ENCODE results near the gene AGBL4. TPM values are rescaled to one million over a fixed set of nuclear protein-coding genes. Genes with fewer than 3 reads are reported as not detected.

Gene AGBL4
- total and polyA plus RNA-seq, 2 of the 13 experiments (the other 11 are each of a cell fraction or from before 2014, with no cell fraction given): not detected

DNA sequence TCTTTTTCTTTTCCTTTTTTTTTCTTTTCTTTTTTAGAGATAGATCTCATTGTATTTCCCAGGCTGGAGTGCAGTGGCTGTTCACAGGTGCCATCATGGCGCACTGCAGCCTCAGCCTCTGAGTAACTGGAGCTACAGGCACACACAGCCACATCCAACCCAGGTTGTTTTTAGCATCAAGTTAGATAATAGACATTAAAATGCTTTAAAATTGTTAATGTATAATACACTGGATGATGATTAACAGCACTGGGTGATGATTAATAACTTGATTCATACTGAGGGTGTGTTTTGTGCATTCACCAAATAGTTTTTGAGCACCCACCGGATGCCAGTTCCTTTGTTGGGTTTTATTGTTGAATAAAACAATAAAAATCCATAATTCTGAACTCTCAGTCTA, 1322.3 kb downstream of the AGBL4 start:
- intact Hi-C loops (cut with micrococcal nuclease; ENCODE audit: unreplicated experiment): no loop called here
- WGBS (ENCODE audit: low lambda C conversion rate): 45% methylated on average over 2 of the region's 2 CpGs

More for the DNA sequence above, 1322.3 kb downstream of the AGBL4 start:
- ATAC-seq (no peak), DNase-seq (ENCODE audit: low spot score) (no peak), FAIRE-seq (no peak)
- Histone ChIP-seq H3K4me1 (ENCODE audit: insufficient read depth, low read length) (no peaks in the 10 kb centered on the region), H3K4me3 (replicated peaks in 1 of 3; ENCODE audit: insufficient read depth in 1 of 3, low read depth in 2 of 3, low read length in 3 of 3) (no peak overlapping the region), H3K9me3 (ENCODE audit: low read length) (no peaks in the 10 kb centered on the region), H3K4me2 (ENCODE audit: low read depth, low read length) (no peak overlapping the region), H3K27me3 (ENCODE audit: control insufficient read depth in 1 of 2, insufficient read depth in 2 of 2, low read length in 2 of 2) (no peaks in the 10 kb centered on the region), H2AFZ (ENCODE audit: low read length) (no peak overlapping the region), H4K20me1 (ENCODE audit: insufficient read depth, low read length) (no peaks in the 10 kb centered on the region), H3K79me2 (ENCODE audit: insufficient read depth, low read length) (no peaks in the 10 kb centered on the region), H3K36me3 (replicated peaks in 1 of 2; ENCODE audit: control insufficient read depth in 1 of 2, insufficient read depth in 2 of 2, low read length in 2 of 2) (no peaks in the 10 kb centered on the region), H3K9ac (ENCODE audit: insufficient read depth, low read depth, low read length) (no peak overlapping the region), H3K27ac (ENCODE audit: extremely low read length, insufficient read depth, low read length) (no peak overlapping the region)
- ChIA-PET POLR2A (no interaction called here), CTCF (ENCODE audit: low intra/inter-chr PET ratio, low total read pairs) (no interaction called here)
- no TSS peak for BruUV-seq (replicated peaks)
- in situ Hi-C loops (cut with HindIII; ENCODE audit: extremely low pct_ligation_motif_present, low pct_unique_long_range_greater_than_20kb): no loop called here
- TF ChIP-seq PHF5A (CRISPR knock-in tag; IDR thresholded peaks at IDR 0.05; ENCODE audit: low read depth, unreplicated experiment): no peak
- TF ChIP-seq NFYC (CRISPR knock-in tag; IDR thresholded peaks at IDR 0.05): no peak
- TF ChIP-seq ZNF335 (CRISPR knock-in tag; IDR thresholded peaks at IDR 0.05): no peak
- no peak for TF ChIP-seq MAZ (IDR thresholded peaks at IDR 0.05; ENCODE audit: borderline replicate concordance, low read depth, low read length)
- TF ChIP-seq MAZ (CRISPR knock-in tag; IDR thresholded peaks at IDR 0.05; ENCODE audit: low read depth): no peak
- no peak for TF ChIP-seq KDM5B (CRISPR knock-in tag; IDR thresholded peaks at IDR 0.05; ENCODE audit: borderline replicate concordance)
- no peak for TF ChIP-seq ZNF629 (CRISPR knock-in tag; conservative IDR thresholded peaks at IDR 0.05)
- TF ChIP-seq, protein P1, sequence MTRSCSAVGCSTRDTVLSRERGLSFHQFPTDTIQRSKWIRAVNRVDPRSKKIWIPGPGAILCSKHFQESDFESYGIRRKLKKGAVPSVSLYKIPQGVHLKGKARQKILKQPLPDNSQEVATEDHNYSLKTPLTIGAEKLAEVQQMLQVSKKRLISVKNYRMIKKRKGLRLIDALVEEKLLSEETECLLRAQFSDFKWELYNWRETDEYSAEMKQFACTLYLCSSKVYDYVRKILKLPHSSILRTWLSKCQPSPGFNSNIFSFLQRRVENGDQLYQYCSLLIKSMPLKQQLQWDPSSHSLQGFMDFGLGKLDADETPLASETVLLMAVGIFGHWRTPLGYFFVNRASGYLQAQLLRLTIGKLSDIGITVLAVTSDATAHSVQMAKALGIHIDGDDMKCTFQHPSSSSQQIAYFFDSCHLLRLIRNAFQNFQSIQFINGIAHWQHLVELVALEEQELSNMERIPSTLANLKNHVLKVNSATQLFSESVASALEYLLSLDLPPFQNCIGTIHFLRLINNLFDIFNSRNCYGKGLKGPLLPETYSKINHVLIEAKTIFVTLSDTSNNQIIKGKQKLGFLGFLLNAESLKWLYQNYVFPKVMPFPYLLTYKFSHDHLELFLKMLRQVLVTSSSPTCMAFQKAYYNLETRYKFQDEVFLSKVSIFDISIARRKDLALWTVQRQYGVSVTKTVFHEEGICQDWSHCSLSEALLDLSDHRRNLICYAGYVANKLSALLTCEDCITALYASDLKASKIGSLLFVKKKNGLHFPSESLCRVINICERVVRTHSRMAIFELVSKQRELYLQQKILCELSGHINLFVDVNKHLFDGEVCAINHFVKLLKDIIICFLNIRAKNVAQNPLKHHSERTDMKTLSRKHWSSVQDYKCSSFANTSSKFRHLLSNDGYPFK (CRISPR knock-in tag; IDR thresholded peaks at IDR 0.05; ENCODE audit: borderline replicate concordance): no peak
- no peak for TF ChIP-seq SSRP1 (CRISPR knock-in tag; IDR thresholded peaks at IDR 0.05)
- TF ChIP-seq GATAD1 (CRISPR knock-in tag; IDR thresholded peaks at IDR 0.05): no peak
- TF ChIP-seq ZC3H4 (CRISPR knock-in tag; IDR thresholded peaks at IDR 0.05; ENCODE audit: borderline replicate concordance): no peak
- TF ChIP-seq ZFP37 (CRISPR knock-in tag; IDR thresholded peaks at IDR 0.05; ENCODE audit: borderline replicate concordance): no peak
- no peak for TF ChIP-seq IKZF4 (CRISPR knock-in tag; IDR thresholded peaks at IDR 0.05; ENCODE audit: borderline replicate concordance, low read depth, not compliant biosample characterization)
- no peak for TF ChIP-seq PRMT3 (CRISPR knock-in tag; IDR thresholded peaks at IDR 0.05; ENCODE audit: borderline replicate concordance, low read depth)
- TF ChIP-seq ZFP41 (CRISPR knock-in tag; IDR thresholded peaks at IDR 0.05; ENCODE audit: borderline replicate concordance): no peak
- TF ChIP-seq, protein P2, sequence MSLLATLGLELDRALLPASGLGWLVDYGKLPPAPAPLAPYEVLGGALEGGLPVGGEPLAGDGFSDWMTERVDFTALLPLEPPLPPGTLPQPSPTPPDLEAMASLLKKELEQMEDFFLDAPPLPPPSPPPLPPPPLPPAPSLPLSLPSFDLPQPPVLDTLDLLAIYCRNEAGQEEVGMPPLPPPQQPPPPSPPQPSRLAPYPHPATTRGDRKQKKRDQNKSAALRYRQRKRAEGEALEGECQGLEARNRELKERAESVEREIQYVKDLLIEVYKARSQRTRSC (CRISPR knock-in tag; IDR thresholded peaks at IDR 0.05; ENCODE audit: low read depth): no peak
